A673 (cell line): ENCODE data around the gene CFHR1. TPM values are rescaled to one million over a fixed set of nuclear protein-coding genes. Genes with fewer than 3 reads are reported as not detected.

Experiments
- BruUV-seq: library from RNA; stranded (reverse); fragments of 400-500 nt; replicated peaks from 2 replicates; lab custom pipeline; 2021; lab: Mats Ljungman, UMichigan
- CTCF ChIA-PET: fragments of 300-600 bp; sonication (Branson Sonifier 250); formaldehyde crosslinking; loops from one replicate; lab custom pipeline; 2022; ENCODE audit warnings: antibody characterized with exemption; lab: Charles Lee
- POLR2A ChIA-PET: fragments of 300-600 bp; sonication (Branson Sonifier 250); formaldehyde crosslinking; loops from one replicate; lab custom pipeline; 2022; ENCODE audit warnings: antibody characterized with exemption; ENCODE audit not compliant: low non-redundant PET; lab: Charles Lee
- DNase-seq: peaks from one replicate; pipeline ENCODE4 v3.0.0-alpha.2; 2015; ENCODE audit warnings: low spot score
- H3K27ac ChIP-seq: fragments of 200-600 bp; sonication (generic); 2 replicates; pipeline ENCODE4 v1.5.1; 2016; ENCODE audit warnings: mixed run types, low read depth, mild to moderate bottlenecking, mixed read lengths, antibody characterized with exemption, low read length; ENCODE audit not compliant: poor library complexity, severe bottlenecking
- H3K27me3 ChIP-seq: fragments of 200-600 bp; sonication (generic); replicated peaks from 2 replicates; pipeline ENCODE4 v1.6.1; 2017; ENCODE audit warnings: mixed run types, low read depth, mild to moderate bottlenecking, mixed read lengths, antibody characterized with exemption, low read length; ENCODE audit not compliant: insufficient read depth, poor library complexity
- H3K36me3 ChIP-seq: fragments of 200-600 bp; sonication (generic); 2 replicates; pipeline ENCODE4 v1.6.1; 2016; ENCODE audit warnings: mixed run types, mild to moderate bottlenecking, mixed read lengths, antibody characterized with exemption, low read length; ENCODE audit not compliant: insufficient read depth, poor library complexity, severe bottlenecking
- H3K4me1 ChIP-seq: fragments of 200-600 bp; sonication (generic); 2 replicates; pipeline ENCODE4 v1.6.1; 2017; ENCODE audit warnings: mixed run types, mild to moderate bottlenecking, mixed read lengths, antibody characterized with exemption, low read length; ENCODE audit not compliant: insufficient read depth, poor library complexity, severe bottlenecking
- H3K4me3 ChIP-seq: fragments of 200-600 bp; sonication (generic); 2 replicates; pipeline ENCODE4 v1.5.1; 2016; ENCODE audit warnings: low read depth, mixed run types, mild to moderate bottlenecking, mixed read lengths, low read length; ENCODE audit not compliant: poor library complexity, severe bottlenecking
- H3K9me3 ChIP-seq: fragments of 200-600 bp; sonication (generic); 2 replicates; pipeline ENCODE4 v1.6.1; 2016; ENCODE audit warnings: mixed run types, low read depth, mild to moderate bottlenecking, mixed read lengths, antibody characterized with exemption, low read length; ENCODE audit not compliant: poor library complexity, severe bottlenecking
- CTCF ChIP-seq: fragments of 300-800, 200-600 bp; sonication (generic); conservative IDR thresholded peaks from 2 replicates; pipeline ENCODE4 v1.5.1; 2017; ENCODE audit warnings: low read depth, mild to moderate bottlenecking, antibody characterized with exemption, low read length, moderate library complexity, mixed read lengths
- EZH2 ChIP-seq: fragments of 200-600 bp; sonication (generic); IDR thresholded peaks from 2 replicates; pipeline ENCODE4 v1.6.1; 2017; ENCODE audit warnings: borderline replicate concordance, low read depth, mild to moderate bottlenecking, mixed read lengths, antibody characterized with exemption, low read length; ENCODE audit not compliant: poor library complexity, severe bottlenecking
- intact Hi-C: fragments of 100-400 bp; cut with micrococcal nuclease; formaldehyde crosslinking; loops from one replicate; pipeline ENCODE4 v1.10.0; 2022; ENCODE audit not compliant: unreplicated experiment
- total RNA-seq: library from RNA; stranded (reverse); gene quantifications from 2 replicates; pipeline ENCODE4 v1.2.3, GENCODE V29; 2021

The CFHR1 gene
- total RNA-seq, 1 experiment from 2014 or later, result not detected

- no peak overlapping the region for H3K4me3 ChIP-seq
- no peaks in the 10 kb centered on the region for H3K27me3 ChIP-seq
- no peaks in the 10 kb centered on the region for H3K4me1 ChIP-seq
- no peaks in the 10 kb centered on the region for H3K9me3 ChIP-seq
- no TSS peak for BruUV-seq
- ChIA-PET POLR2A (no interaction called here), CTCF (no interaction called here)
- DNase-seq, result no peak
- H3K36me3 ChIP-seq, result no peaks in the 10 kb centered on the region
- intact Hi-C loops, result no loop called here
- no peak overlapping the region for H3K27ac ChIP-seq
- TF ChIP-seq CTCF (no peak), EZH2 (no peak)
These were observed 36.5 kb downstream of the CFHR1 start for GRCh38 chr1:196856053-196856452.

DNA sequence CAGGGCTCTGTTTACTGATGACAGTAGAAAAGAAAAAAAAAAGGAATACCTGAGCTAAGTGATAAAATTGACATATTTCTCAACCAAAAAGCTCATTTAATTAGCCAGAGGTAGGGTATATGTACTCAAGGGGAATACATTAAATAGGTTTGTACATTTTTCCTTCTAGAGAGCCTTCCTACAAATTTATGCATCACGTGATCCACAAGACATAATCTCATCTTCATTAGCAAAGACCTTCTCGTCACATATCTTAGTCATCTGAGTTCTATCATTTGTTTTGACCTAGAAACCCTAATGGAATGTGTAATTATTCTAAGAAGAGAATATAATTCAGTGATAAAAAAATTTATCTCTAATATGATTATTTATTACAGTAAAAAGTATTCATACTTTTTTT lies 37.7 kb downstream of the CFHR1 start:
- intact Hi-C loops, result no loop called here
- Histone ChIP-seq H3K36me3 (no peaks in the 10 kb centered on the region), H3K4me1 (no peaks in the 10 kb centered on the region), H3K27ac (no peak overlapping the region), H3K9me3 (no peaks in the 10 kb centered on the region), H3K27me3 (no peaks in the 10 kb centered on the region), H3K4me3 (no peak overlapping the region)
- no peak for DNase-seq
- ChIA-PET POLR2A (interaction anchor here (0.5 kb wide), 1 partner anchor 1343 kb away, joined by 9 read pairs; no protein-coding TSS in a partner anchor), CTCF (no interaction called here)
- TF ChIP-seq EZH2, result no peak
- no peak for TF ChIP-seq CTCF
- no TSS peak for BruUV-seq

DNA sequence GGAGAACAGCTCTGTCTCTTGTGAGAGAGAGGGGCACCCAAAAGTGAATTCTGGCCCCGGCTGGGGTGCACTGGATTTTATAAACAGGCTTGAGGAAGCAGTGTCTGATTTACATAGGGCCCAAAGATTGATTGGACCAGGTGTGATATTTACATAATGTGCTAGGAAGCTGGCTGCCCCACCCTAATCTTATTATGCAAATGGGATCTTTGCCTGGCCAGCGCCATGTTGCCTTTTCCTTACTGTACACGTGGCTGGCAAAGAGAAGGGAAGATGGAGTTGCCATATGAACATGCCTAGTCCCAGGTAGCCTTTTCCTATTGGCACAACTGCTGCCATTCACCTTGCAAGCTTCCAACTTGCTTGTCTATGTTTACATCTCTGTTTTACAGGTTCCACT lies 39.3 kb downstream of the CFHR1 start:
- Histone ChIP-seq H3K27me3 (no peaks in the 10 kb centered on the region), H3K4me1 (no peaks in the 10 kb centered on the region), H3K36me3 (no peaks in the 10 kb centered on the region), H3K4me3 (no peak overlapping the region), H3K9me3 (no peaks in the 10 kb centered on the region), H3K27ac (no peak overlapping the region)
- no peak for TF ChIP-seq CTCF
- TF ChIP-seq EZH2, result no peak
- no TSS peak for BruUV-seq
- CTCF ChIA-PET, result no interaction called here
- intact Hi-C loops, result no loop called here
- no peak for DNase-seq
- POLR2A ChIA-PET, result no interaction called here
